GM10847 (cell line): ENCODE results near the gene FAM3A.

ENCODE experiments used
- POLR2A ChIP-seq: IDR thresholded peaks from 2 replicates; pipeline ENCODE4 v1.6.1; 2011; ENCODE audit not compliant: insufficient read length; ENCODE audit errors: extremely low read depth

The FAM3A gene

GRCh38 chrX:154472685-154473632, 43.1 kb downstream of the FAM3A start:
- TF ChIP-seq POLR2A, result no peak

DNA sequence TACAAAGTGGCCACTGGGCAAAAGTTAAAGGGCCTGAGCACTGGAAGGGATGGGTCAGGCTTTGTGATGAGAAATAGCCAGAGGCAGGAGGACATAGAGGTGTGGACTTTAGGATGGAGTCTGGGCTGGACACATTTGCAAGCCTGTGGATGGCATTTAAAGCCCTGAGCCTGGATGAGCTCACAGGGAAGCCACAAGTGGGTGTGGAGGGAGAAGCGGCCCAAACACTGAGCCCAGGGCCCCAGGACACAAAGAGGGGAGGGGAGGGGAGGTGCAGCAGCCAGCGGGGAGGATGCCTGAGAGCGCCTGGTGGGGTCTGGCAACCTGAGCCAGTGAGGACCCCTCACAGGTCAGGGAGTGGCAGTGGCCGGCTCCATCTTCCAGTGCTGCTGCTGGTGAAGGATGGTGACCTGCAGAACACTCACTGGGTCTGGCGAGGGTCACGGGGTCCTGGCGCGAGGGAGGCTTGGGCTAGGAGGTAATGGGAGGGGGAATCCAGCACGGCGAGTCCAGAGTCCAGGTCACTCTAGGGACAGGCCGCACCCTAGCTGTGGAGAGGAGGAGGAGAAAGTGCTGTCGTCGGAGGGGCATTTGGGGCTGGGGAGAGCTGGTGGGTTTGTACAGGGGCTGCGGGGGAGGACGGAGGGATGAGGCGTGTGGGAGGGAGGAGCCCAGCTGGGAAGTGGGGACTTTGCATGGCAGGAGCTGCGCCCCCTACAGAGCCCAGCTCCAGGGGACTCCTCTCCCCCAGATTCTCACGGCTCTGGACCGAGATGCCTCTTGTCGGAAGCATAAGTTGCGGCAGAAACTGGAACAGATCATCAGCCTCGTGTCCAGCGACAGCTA, 44.0 kb downstream of the FAM3A start:
- TF ChIP-seq POLR2A, result no peak

- TF ChIP-seq POLR2A, result no peak
Measured at GRCh38 chrX:154470914-154471568, 45.0 kb downstream of the FAM3A start.

- TF ChIP-seq POLR2A, result no peak
Measured at GRCh38 chrX:154470434-154470833, 45.6 kb downstream of the FAM3A start.

- TF ChIP-seq POLR2A, result no peak
Measured at GRCh38 chrX:154469880-154470279, 46.2 kb downstream of the FAM3A start.

DNA sequence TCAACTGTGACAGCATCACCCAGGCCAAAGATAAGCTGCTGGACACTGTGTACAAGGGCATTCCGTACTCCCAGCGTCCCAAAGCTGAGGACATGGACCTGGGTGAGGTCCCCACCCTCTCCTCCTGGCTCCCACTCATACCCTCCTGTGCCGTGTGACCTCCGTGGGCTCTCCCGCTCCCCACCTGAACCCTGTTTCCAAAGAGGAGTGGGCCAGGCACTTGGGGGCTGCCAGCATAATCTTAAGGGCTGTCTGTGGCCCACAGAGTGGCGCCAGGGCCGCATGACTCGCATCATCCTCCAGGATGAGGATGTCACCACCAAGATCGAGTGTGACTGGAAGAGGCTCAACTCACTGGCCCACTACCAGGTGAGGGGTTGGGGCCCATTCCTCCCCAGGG, 46.9 kb downstream of the FAM3A start:
- no peak for TF ChIP-seq POLR2A

- no peak for TF ChIP-seq POLR2A
Measured at GRCh38 chrX:154468217-154468616, 47.8 kb downstream of the FAM3A start.

DNA sequence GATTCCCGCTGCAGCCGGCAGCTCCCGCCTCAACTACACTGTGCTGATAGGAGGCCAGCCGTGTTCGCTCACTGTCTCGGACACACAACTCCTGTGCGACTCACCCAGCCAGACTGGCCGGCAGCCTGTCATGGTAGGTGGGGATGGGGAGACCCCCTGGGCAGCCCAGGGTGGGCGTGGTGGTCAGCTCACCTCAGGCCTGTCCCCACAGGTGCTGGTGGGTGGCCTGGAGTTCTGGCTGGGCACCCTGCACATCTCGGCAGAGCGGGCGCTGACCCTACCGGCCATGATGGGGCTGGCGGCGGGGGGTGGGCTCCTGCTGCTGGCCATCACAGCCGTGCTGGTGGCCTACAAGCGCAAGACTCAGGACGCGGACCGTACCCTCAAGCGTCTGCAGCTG, 48.5 kb downstream of the FAM3A start:
- TF ChIP-seq POLR2A, result no peak

GRCh38 chrX:154466907-154467306, 49.1 kb downstream of the FAM3A start:
- TF ChIP-seq POLR2A, result no peak

DNA sequence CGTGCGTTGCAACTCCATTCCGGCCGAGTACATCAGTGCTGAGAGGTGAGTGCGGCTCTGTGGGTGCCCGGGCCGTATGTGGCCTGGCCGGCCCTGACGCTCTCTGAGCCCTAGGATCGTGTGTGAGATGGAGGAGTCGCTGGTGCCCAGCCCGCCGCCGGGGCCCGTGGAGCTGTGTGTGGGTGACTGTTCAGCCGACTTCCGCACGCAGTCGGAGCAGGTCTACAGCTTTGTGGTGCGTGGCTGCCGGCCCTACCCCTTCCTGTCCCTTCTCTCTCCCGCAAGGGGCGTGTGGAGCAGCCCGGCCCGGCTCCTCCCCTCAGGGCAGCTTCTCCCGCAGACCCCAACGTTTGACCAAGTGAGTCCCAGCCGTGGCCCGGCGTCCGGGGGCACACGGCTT, 50.0 kb downstream of the FAM3A start:
- no peak for TF ChIP-seq POLR2A

- TF ChIP-seq POLR2A, result no peak
Measured at GRCh38 chrX:154465601-154466000, 50.4 kb downstream of the FAM3A start.

GRCh38 chrX:154464806-154465365, 51.1 kb downstream of the FAM3A start:
- no peak for TF ChIP-seq POLR2A

DNA sequence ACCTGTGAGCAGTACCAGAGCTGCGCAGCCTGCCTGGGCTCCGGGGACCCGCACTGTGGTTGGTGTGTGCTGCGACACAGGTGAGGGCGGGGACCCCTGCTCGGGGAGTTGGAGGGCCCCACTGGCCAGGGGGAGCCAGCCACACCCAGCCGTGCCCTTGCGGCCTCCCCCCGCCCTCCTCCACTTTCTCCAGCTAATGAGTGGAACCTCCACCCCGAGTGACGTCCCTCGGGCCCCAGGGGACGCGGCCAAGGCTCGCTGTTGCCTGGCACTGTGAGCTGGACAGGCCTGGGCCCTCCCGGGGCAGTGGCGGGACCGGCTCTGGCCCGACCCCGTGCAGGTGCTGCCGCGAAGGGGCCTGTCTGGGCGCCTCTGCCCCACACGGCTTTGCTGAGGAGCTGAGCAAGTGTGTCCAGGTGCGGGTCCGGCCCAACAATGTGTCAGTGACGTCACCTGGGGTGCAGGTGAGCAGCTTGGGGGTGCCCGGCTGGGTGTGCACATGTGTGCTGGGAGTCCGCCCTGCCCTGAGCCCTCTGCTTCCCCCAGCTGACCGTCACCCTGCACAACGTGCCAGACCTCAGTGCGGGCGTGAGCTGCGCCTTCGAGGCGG, 52.3 kb downstream of the FAM3A start:
- TF ChIP-seq POLR2A, result no peak

DNA sequence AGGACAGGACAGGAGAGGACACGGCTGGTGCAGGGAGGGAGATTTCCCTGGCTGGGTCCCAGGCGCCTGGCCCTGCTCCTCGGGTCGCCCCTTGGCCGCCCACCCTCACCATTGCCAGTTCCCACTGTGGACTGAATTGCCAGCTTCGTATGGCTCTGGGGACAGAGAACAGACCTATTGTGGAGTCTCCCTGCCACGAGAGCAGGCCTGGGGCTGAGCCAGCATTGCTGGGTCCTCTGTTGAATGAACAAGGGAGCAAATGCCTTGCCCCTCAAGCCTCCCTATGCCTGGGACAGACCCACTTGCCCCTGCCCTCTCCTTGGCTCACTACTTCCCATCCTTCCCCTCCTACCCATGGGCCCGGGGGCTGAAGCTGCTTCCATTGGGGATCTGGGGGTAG, 53.6 kb downstream of the FAM3A start:
- TF ChIP-seq POLR2A, result no peak

- TF ChIP-seq POLR2A, result no peak
Measured at GRCh38 chrX:154460326-154460725, 55.7 kb downstream of the FAM3A start.
